K562 (cell line): ENCODE data around the gene GPC3.

Experiments used
- U2AF1 ChIP-seq: fragments of 200-400 bp; formaldehyde crosslinking; optimal IDR thresholded peaks from 2 replicates; pipeline ENCODE3; 2017; ENCODE audit warnings: mild to moderate bottlenecking, low read depth, low read length, moderate library complexity
- ZKSCAN8 ChIP-seq: fragments of 200-800 bp; sonication (Bioruptor generic); IDR thresholded peaks from 2 replicates; pipeline ENCODE4 v1.6.1; 2016; ENCODE audit warnings: missing genetic modification characterization, missing compliant biosample characterization
- TF ChIP-seq, protein P1 (sequence below): sonication (generic); formaldehyde crosslinking; IDR thresholded peaks from 2 replicates; pipeline ENCODE4 v1.8.1; 2023; ENCODE audit warnings: mild to moderate bottlenecking, missing genetic modification reagents, moderate library complexity

DNA sequence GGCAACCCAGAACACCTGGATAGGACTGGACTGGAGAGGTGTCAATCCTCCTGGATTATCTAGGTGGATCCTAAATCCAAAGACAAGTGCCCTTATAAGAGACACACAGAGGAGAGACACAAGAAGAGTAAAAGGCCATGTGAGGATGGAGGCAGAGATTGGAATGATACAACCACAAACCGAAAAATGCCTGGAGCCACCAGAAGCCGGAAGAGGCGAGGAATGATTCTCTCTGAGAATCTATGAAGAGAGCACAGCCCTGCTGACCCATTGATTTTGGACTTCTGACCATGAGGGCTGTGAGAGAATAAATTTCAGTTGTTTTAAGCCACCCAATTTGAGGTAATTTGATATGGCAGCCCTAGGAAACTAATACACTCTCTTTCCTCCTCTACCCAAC is 20.1 kb downstream of the GPC3 start:
- TF ChIP-seq U2AF1 (no peak), ZKSCAN8 (CRISPR knock-in tag) (no peak)
- TF ChIP-seq, protein P1, sequence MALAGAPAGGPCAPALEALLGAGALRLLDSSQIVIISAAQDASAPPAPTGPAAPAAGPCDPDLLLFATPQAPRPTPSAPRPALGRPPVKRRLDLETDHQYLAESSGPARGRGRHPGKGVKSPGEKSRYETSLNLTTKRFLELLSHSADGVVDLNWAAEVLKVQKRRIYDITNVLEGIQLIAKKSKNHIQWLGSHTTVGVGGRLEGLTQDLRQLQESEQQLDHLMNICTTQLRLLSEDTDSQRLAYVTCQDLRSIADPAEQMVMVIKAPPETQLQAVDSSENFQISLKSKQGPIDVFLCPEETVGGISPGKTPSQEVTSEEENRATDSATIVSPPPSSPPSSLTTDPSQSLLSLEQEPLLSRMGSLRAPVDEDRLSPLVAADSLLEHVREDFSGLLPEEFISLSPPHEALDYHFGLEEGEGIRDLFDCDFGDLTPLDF (CRISPR knock-in tag) = no peak
